Subcutaneous adipose tissue (tissue), 4 donors: ENCODE measurements around the gene COL26A1. TPM values are rescaled to one million over a fixed set of nuclear protein-coding genes. Genes with fewer than 3 reads are reported as not detected.

Experiments
- CTCF ChIP-seq: fragments of 450-650 bp; IDR thresholded peaks from one replicate; pipeline ENCODE4 v1.5.1; 2016; ENCODE audit warnings: low read depth, mild to moderate bottlenecking, control low read depth, antibody characterized with exemption, moderate library complexity
- total RNA-seq, 4 donors: library from RNA; depleted of rRNA; stranded (reverse); fragments of >200 nt; gene quantifications; one replicate each; pipeline ENCODE4 v1.1.0, GENCODE V29; 2016

Gene COL26A1
- total RNA-seq, 4 donors from 2014 or later = not detected

GRCh38 chr7:101562531-101563197, 200.0 kb downstream of the COL26A1 start:
- no peak for TF ChIP-seq CTCF

GRCh38 chr7:101563198-101563901, 200.7 kb downstream of the COL26A1 start:
- TF ChIP-seq CTCF = no peak

- no peak for TF ChIP-seq CTCF
These were observed 201.5 kb downstream of the COL26A1 start for GRCh38 chr7:101563943-101564777.

GRCh38 chr7:101564778-101565211, 202.1 kb downstream of the COL26A1 start:
- no peak for TF ChIP-seq CTCF

GRCh38 chr7:101565601-101566209, 203.0 kb downstream of the COL26A1 start:
- no peak for TF ChIP-seq CTCF

GRCh38 chr7:101567230-101567629, 204.6 kb downstream of the COL26A1 start:
- TF ChIP-seq CTCF = no peak
